NCI-H510A (cell line): Measurements from ENCODE around the gene SIRT7.

Source experiments
- DNase-seq: peaks from one replicate; lab custom pipeline; 2025; lab: John Stamatoyannopoulos, UW

Gene SIRT7

DNA sequence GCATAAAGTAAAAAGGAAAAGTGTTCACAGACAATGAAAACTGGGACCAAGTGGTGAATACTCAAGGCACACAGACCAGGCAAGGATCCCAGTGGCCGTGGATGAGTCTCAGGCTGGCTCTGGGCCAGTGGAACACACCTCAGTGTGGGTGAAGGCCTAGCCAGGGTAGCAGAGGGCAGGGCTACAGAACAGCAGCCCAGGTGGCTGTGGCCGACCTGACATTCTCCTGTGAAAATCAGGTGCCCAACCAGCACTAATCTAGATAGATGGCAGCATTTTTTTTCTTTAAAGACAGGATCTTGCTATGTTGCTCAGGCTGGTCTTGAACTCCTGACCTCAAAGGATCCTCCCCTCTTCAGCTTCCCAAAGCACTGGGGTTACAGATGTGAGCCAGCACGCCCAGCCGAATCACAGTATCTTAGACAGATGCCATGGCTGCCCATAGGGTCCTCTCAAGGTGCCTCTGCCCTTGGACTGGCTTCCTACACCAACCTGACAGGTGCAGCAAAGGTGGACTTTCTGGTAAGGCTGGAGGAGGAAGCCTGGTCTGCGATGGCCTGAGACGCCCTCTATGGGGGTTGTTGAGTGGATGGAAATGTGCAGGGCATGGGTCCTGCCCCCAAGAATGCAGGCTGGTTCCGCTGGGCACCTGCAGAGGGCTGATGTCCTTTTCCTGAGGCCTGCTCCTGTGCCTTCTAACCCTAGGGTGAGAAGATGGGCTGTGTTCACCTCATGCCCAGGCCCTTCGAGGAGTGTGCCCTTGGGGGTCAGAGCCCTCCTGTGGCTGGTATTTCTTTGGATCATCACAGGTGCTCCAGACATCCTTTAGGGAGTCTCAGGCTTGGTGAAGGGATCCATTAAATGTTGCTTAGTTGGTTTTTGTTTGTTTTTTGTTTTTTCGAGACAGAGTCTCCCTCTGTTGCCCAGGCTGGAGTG, 53.9 kb downstream of the SIRT7 start:
- no peak for DNase-seq

DNA sequence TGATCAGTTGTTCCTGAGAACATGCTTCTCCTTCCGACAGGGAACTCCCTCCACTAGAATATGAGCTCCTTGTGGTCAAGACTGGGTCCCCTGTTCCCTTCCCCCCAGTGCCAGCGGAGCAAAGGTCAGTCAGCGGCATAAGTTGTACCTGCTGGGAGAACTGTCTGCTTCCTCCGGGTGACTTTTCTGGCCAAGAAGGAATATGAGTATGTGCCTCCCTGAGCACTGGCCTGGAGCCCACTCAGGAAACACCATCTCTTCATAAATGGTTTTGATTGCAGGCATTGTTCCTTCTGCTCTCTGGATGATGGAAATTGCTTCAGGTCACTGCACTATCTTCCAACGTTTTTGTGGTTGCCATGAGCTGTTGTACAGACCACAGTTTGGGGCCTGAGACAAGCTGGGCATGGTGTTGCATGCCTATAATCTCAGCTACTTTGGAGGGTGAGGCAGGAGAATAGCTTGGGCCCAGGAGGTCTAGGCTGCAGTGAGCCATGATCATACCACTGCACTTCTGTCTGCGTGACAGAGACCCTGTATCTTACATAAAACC, 54.8 kb downstream of the SIRT7 start:
- no peak for DNase-seq
